Fibroblast of the conjunctiva (primary cell): ENCODE measurements around the gene GFM1.

Experiments
- DNase-seq: peaks from one replicate; pipeline ENCODE4 v3.0.0-alpha.2; 2010; ENCODE audit warnings: low read depth

Gene GFM1

GRCh38 chr3:158727206-158728060 lies 83.1 kb downstream of the GFM1 start:
- DNase-seq = peak; percentile 65

GRCh38 chr3:158728061-158728377 lies 83.7 kb downstream of the GFM1 start:
- no peak for DNase-seq

DNA sequence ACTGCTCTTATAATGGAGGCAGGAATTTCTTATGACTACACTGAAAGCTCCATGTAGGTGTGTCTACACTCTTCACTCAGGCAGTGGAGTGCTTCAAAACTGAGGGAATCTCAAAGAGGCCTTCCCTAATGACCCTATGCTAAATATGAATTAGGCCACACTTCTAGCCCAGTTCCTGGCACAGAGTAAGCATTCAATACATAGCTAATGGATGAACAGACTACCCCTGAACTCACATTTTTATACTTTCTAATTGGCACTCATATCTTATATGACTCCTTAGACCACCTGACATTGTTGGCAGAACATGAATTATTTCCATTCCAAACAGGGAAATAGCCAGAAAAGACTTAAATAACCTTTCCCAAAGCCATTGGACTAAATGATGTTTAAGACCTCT lies 84.5 kb downstream of the GFM1 start:
- DNase-seq = no peak

GRCh38 chr3:158731486-158731885 lies 87.2 kb downstream of the GFM1 start:
- no peak for DNase-seq

DNA sequence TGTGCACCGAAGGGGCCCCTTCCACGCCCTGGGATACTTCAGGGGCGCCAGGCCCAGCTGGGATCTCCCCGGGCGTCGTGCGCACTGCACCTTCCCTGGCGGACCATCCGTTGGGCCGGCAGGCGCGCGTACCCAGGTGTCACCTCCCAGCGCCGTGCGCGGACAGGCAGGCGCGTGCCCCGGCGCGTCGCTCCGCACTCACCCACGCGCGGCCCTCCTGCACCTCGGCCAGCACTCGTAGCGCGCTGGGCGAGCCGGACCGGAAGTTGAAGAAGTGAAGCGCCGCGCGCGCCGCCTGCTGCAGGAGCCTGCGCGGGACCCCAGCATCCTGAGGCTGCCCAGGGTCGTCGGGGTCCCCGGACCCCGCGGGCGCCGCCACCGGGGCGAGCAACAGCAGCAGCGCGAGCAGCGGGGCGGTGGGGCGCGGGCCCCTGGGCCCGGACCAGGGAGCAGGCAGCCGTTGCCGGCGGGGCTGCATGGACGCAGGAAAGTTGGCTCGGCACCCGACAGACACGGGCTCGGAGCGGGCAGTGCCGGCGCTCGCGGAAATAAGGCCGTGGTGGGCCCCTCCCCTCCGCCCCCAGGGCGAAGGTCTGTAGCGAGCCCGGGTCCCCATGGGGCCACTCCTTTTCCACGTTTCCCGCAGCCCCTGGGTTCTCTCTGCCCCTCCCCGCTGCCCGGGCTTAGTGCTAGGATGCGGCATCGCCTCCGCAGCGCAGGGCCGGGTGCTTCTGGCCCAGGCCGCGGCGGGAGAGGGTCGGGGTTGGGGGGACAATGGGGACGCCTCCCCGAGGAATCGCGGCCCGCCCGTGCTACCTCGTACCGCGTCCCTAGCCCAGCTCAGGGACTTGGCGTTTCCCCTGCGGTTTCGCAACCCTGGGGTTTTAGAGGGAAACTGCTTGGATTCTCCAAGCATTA lies 87.9 kb downstream of the GFM1 start, which contains the start of gene RARRES1:
TSS of gene RARRES1 (minus strand) at position 520 of the 918 bp plus-strand sequence. CDS start at position 478, 42 bp downstream.
- DNase-seq = no peak

DNA sequence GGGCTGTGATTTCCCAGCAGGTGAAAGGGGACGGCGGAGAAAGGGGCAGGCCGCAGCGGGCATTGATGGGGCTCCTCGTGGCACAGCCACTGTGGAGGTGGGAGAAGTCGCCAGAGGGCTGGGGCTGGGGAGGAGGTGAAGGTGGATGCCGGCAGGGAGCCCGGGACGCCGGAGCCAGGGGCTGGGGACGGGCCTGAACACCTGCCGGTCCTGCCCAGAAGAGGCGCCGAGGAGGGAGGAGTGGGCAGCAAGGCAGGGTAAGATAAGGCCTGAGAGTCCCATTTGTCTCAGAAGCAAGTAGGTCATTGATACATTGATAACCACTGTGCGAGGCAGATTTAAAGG lies 88.5 kb downstream of the GFM1 start:
- DNase-seq = no peak

DNA sequence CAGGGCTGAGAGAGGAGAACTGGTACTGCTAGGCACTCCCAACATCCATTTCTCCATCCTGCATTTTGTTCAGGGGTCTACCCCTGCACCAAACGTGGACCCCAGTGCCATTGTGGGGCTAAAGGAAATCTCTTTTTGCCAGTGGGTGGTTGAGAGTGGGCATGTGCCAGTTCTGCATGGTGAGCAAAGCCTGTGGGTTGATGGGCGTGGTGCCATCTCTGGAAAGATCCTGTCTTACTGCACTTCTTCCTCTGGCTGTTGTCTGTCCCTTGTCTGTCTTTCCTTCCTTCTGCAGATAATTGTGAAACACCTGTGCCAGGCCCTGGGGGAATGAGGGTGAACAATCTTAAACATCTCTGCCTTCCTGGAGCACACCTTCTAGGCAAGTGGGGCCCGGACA lies 89.3 kb downstream of the GFM1 start:
- no peak for DNase-seq

DNA sequence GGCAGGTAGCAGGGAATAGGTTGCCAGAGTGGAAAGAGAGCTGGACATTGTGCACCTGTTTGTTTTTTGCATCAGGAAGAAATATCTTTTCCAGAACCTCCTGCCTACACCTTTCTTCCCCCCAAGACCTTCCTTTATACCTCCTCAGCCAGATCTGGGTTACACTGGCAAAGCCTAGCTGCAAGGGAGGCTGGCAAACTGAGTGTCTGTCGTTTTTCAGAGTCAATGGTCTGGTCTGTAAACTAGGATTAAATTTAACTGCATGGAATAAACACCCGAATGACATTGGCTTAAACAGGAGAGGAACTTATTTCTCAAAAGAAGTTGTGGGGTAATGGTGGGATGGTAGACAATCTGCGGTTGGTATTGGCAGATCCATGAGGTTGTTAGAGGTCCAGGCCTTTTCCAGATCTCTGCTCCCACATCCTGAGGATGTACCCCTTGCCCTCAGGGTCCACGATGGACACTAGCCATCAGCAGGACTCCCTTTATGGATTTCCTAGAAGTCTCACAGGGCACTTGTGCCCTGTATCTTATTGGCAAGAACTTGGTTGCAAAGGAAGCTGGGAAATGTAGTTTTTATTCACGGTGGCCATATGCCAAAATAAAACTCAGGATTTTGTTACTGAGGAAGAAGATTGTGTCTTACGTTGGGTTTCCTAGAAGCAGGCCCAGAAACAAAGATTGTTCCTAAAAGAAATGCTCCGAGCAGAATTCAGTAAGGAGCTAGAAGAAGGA lies 91.1 kb downstream of the GFM1 start:
- DNase-seq = no peak

GRCh38 chr3:158737410-158737809 lies 93.1 kb downstream of the GFM1 start:
- DNase-seq = no peak

DNA sequence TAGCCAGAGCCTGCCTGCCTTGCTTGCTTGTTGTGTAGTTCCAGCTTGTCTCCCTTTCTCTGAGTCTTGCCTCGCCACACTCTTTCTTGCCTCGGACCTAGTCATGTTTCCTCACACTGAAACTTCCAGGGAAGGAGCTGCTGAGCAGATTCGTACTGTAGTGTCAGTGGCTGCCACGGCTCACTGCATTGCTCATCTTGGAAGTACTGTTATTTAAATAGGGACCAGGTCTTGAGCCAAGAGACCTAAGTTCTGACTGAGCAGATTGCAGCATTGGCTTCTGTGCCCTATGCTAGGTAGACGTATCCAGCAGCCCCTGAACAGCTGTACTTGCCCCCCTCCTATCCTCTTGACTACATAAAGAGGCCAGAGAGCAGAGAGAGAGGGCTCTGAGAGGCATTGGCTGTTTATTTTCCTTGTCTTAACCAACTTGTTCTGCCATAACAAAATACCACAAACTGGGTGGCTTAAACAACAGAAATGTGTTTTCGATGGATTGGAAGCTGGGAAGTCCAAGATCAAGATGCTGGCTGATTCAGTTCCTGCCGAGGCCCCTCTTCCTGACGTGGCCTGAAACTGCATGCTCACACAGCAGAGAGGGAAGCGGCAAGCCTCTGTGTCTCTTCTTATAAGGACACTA lies 93.8 kb downstream of the GFM1 start:
- no peak for DNase-seq

GRCh38 chr3:158738653-158739052 lies 94.3 kb downstream of the GFM1 start:
- no peak for DNase-seq

- DNase-seq = no peak
These were observed 94.8 kb downstream of the GFM1 start for GRCh38 chr3:158739078-158739477.

- no peak for DNase-seq
These were observed 95.3 kb downstream of the GFM1 start for GRCh38 chr3:158739661-158740060.
